BE2C (cell line): Measurements from ENCODE around the gene SUDS3.

ENCODE experiments used
- DNase-seq: peaks from one replicate; pipeline ENCODE4 v3.0.0-alpha.2; 2020
- H3K27me3 ChIP-seq: fragments of 250-450 bp; sonication (Bioruptor Pico); 2 replicates; pipeline ENCODE4 v1.5.1; 2020; ENCODE audit warnings: mild to moderate bottlenecking
- H3K36me3 ChIP-seq: fragments of 250-450 bp; sonication (Bioruptor Pico); 2 replicates; pipeline ENCODE4 v1.5.1; 2020; ENCODE audit warnings: mild to moderate bottlenecking
- H3K4me1 ChIP-seq: fragments of 250-450 bp; sonication (Bioruptor Pico); 2 replicates; pipeline ENCODE4 v1.5.1; 2020
- H3K4me3 ChIP-seq: 2 replicates; pipeline ENCODE4 v1.5.1; 2011; ENCODE audit warnings: low read depth, low read length
- H3K9me3 ChIP-seq: fragments of 250-450 bp; sonication (Bioruptor Pico); 2 replicates; pipeline ENCODE4 v1.5.1; 2020
- TF ChIP-seq, protein P1 (sequence below): IDR thresholded peaks from 2 replicates; pipeline ENCODE4 v1.5.1; 2012; ENCODE audit warnings: mild to moderate bottlenecking, low read depth, low read length

Gene SUDS3

GRCh38 chr12:118371321-118372282, 4.8 kb upstream of the SUDS3 start:
- TF ChIP-seq, protein P1, sequence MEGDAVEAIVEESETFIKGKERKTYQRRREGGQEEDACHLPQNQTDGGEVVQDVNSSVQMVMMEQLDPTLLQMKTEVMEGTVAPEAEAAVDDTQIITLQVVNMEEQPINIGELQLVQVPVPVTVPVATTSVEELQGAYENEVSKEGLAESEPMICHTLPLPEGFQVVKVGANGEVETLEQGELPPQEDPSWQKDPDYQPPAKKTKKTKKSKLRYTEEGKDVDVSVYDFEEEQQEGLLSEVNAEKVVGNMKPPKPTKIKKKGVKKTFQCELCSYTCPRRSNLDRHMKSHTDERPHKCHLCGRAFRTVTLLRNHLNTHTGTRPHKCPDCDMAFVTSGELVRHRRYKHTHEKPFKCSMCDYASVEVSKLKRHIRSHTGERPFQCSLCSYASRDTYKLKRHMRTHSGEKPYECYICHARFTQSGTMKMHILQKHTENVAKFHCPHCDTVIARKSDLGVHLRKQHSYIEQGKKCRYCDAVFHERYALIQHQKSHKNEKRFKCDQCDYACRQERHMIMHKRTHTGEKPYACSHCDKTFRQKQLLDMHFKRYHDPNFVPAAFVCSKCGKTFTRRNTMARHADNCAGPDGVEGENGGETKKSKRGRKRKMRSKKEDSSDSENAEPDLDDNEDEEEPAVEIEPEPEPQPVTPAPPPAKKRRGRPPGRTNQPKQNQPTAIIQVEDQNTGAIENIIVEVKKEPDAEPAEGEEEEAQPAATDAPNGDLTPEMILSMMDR, result no peak
- Histone ChIP-seq H3K27me3 (no peaks in the 10 kb centered on the region), H3K36me3 (no peaks in the 10 kb centered on the region), H3K4me1 (no peaks in the 10 kb centered on the region), H3K4me3 (peak overlapping the region; percentile 81), H3K9me3 (no peaks in the 10 kb centered on the region)
- DNase-seq, result peak; percentile 27

DNA sequence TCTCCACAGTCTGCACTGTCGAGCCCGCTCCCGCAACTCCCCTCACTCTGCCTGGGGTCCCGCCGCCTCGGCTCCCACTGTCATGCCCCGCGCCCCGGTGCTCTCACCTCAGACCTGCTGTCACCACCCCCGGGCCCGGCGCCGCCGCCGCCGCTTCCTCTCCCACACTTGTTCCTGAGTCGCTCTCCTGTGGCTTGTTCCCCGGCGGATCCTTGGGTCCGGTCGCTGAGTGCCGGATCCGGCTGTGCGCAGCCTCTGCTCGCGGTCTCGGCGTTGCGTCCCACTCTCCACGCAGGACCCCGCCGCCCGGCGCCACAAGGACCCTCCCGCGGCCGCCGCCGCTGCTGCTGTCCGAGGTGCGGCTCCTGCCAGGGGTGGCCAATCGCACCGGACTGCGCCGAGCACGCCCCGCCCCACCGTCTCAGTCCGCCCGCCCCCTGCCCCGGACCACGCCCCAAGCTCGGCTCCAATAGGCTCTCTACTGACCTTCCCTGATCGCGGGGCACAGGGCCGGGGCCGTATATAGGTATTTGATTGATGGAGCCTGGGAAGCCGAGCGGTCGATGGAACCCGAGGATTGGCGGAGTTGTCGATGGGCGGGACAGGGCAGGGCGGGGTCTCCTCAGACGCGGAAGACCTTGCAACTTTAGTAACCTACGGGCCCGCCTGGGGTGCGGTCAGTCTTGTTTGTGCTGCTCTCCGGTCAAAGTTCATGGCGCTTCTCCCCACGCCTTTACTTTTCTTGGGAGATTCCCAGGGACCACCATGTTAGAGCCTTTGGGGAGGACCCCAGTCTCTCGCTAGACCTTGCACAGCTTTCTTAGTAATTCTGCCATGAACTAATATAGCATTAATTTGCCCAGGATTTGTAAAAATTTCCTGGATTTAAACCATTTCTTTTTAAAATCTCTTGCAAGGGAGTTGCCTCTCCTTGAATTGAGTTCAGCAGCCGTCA, 3.5 kb upstream of the SUDS3 start, which contains the start of gene TAOK3:
Gene TAOK3, minus strand, starts transcription at position 367 of the 955 bp plus-strand sequence. CDS start 117,340 bp downstream, outside the sequence.
- H3K4me1 ChIP-seq, result 0 out of 2 replicates have a peak, but pooled peaks cover 2% of the 10 kb centered on the region
- H3K4me3 ChIP-seq, result peak within 1 kb of the TSS; percentile 81
- peak; percentile 98 for DNase-seq
- no peaks in the 10 kb centered on the region for H3K36me3 ChIP-seq
- H3K27me3 ChIP-seq, result no peaks in the 10 kb centered on the region
- H3K9me3 ChIP-seq, result no peaks in the 10 kb centered on the region
- TF ChIP-seq, protein P1, result no peak

DNA sequence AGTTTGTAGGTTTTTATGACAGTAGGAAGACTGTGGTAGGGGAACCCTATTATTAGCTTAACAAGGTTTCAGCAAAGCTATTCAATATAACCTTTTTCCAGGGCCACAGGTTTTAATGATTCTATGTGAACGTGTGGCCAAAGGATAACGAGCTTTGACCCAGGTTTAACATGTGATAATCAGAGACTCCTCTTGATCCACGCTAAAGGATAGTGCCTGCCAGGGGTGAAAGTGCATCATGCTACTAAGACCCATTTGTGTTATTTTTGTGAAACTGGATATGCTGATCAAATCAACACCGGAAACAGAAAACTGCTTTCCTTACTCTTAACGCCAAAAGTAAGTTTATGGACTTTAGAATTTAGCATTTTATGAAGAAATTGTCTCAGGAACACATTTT, 2.7 kb upstream of the SUDS3 start:
- Histone ChIP-seq H3K27me3 (no peaks in the 10 kb centered on the region), H3K4me1 (0 out of 2 replicates have a peak, but pooled peaks cover 2% of the 10 kb centered on the region), H3K4me3 (peak overlapping the region; percentile 67), H3K36me3 (no peaks in the 10 kb centered on the region), H3K9me3 (no peaks in the 10 kb centered on the region)
- TF ChIP-seq, protein P1, result no peak
- no peak for DNase-seq

- Histone ChIP-seq H3K36me3 (peaks cover 1% of the 10 kb centered on the region; the same call in 1 of the 2 replicates), H3K4me3 (no peak overlapping the region), H3K9me3 (no peaks in the 10 kb centered on the region), H3K27me3 (no peaks in the 10 kb centered on the region), H3K4me1 (0 out of 2 replicates have a peak, but pooled peaks cover 2% of the 10 kb centered on the region)
- TF ChIP-seq, protein P1, result no peak
- DNase-seq, result no peak
Observed at GRCh38 chr12:118374126-118374725, 2.1 kb upstream of the SUDS3 start.

- Histone ChIP-seq H3K9me3 (no peaks in the 10 kb centered on the region), H3K27me3 (no peaks in the 10 kb centered on the region), H3K4me3 (no peak overlapping the region), H3K36me3 (peaks cover 4% of the 10 kb centered on the region; the same call in 1 of the 2 replicates), H3K4me1 (0 out of 2 replicates have a peak, but pooled peaks cover 2% of the 10 kb centered on the region)
- TF ChIP-seq, protein P1, result no peak
- DNase-seq, result no peak
Observed at GRCh38 chr12:118374909-118375308, 1.4 kb upstream of the SUDS3 start.
